Heart right ventricle (tissue), 16 donors: ENCODE results near the gene UBA7. TPM values are rescaled to one million over a fixed set of nuclear protein-coding genes. Genes with fewer than 3 reads are reported as not detected.

ENCODE experiments used
- ATAC-seq, 8 donors: fragments of 200-7000 bp; cut with Tn5 transposase; one replicate each; pipeline ENCODE4 v1.9.1; 2020; ENCODE audit warnings: mild to moderate bottlenecking in 8 of 8, moderate library complexity in 8 of 8, moderate number of reproducible peaks in 1 of 8
- DNase-seq, 2 donors: peaks; one replicate each; pipeline ENCODE4 v3.0.0-alpha.2; 2020
- H3K27ac ChIP-seq, 10 donors: fragments of 200-600 bp; sonication (generic) in 2 of 10; one replicate each; pipeline versions ENCODE4 v1.5.0 to v1.8.0; 2020 to 2022; ENCODE audit warnings: mild to moderate bottlenecking in 3 of 10
- H3K27me3 ChIP-seq, 7 donors: fragments of 200-600 bp; one replicate each; pipeline ENCODE4 v1.8.0; 2021 to 2022; ENCODE audit warnings: mild to moderate bottlenecking in 2 of 7
- H3K36me3 ChIP-seq, 9 donors: fragments of 200-600 bp; sonication (generic) in 1 of 9; one replicate each; pipeline versions ENCODE4 v1.5.0 to v1.8.0; 2020 to 2022; ENCODE audit warnings: mild to moderate bottlenecking in 2 of 9
- H3K4me1 ChIP-seq, 9 donors: fragments of 200-600 bp; sonication (generic) in 1 of 9; one replicate each; pipeline versions ENCODE4 v1.5.0 to v1.8.0; 2020 to 2022; ENCODE audit warnings: mild to moderate bottlenecking in 4 of 9
- H3K4me3 ChIP-seq, 10 donors: fragments of 200-600 bp; sonication (generic) in 2 of 10; one replicate each; pipeline versions ENCODE4 v1.5.0 to v1.8.0; 2020 to 2022; ENCODE audit warnings: mild to moderate bottlenecking in 7 of 10, moderate library complexity in 2 of 10
- H3K9me3 ChIP-seq, 11 donors: fragments of 200-600 bp in 10 of 11; sonication (generic) in 2 of 11; one replicate each; pipeline versions ENCODE4 v1.5.0 to v1.8.0; 2013 to 2022; ENCODE audit warnings: mild to moderate bottlenecking in 2 of 11, control low read depth in 1 of 11, moderate library complexity in 1 of 11
- WGBS, 2 donors: extraction: QIAGEN DNeasy Blood & Tissue Kit; methylation state at CpG; one replicate each; pipeline ENCODE4 v1.1.7; 2013; ENCODE audit warnings: inconsistent platforms in 1 of 2; 5-methylcytosine and 5-hydroxymethylcytosine counted together
- intact Hi-C, 10 donors: fragments of 100-400 bp; cut with DNase I; formaldehyde crosslinking; loops; one replicate each; pipeline versions ENCODE4 v1.11.1 to v1.14.2; 2022
- polyA plus RNA-seq, 2 donors: library from polyadenylated mRNA; stranded (reverse); fragments of 200-250 nt; gene quantifications; one replicate each; pipeline ENCODE4 v1.2.3, GENCODE V29; 2013
- total RNA-seq, 10 donors: library from RNA; stranded (reverse); fragmentation: NEBNext Ultra II Directional in 3 of 10; extraction: Animal tissue kit (Norgen Biotek cat#: 25700) in 3 of 10; gene quantifications; one replicate each; pipeline versions ENCODE4 v1.2.1 to v1.2.4, GENCODE V29; 2021 to 2023
- TF ChIP-seq, protein P1 (sequence below), 9 donors: fragments of 200-600 bp; sonication (generic) in 2 of 9; IDR thresholded peaks; one replicate each; pipeline versions ENCODE4 v1.5.0 to v1.8.0; 2021 to 2022; ENCODE audit warnings: antibody characterized with exemption in 9 of 9, mild to moderate bottlenecking in 5 of 9, moderate library complexity in 1 of 9
- donor health status: Arrhythmogenic right ventricular cardiomyopathy.
- donor health status: ischemic (EF 13 %, LVEDD 7.1; RV severe dilation, severe dysfunction).
- donor health status: healthy with polysubstance abuse.
- donor health status: DM: no; HTN: yes; CAD: no.
- donor health status: DM: no; HTN: no; CAD: no.
- donor health status: ischemic (EF 25% LVEDD 6.9; RV normal size, moderate dysfunction).
- donor health status: ischemic (EF 25% LVEDD 5.7; RV mildly dilated, moderate dysfunction).
- donor health status: healthy.
- donor health status: DM: yes; HTN: yes; CAD: no.
- donor health status: Ischemic cardiomyopathy.
- donor health status: ischemic (EF 35%, LVEDD 5.7; RV mildly dilated, moderate dysfunction).
- donor health status: nonischemic (EF 11% LVEDD 7.7; RV severe dilation, severe dysfunction).
- donor health status: DM: yes; HTN: yes; CAD: no.
- donor health status: PGD.
- donor health status: ischemic (EF 29% LVEDD 5.4; RV normal size, mild dysfunction).
- donor health status: nonischemic (EF 23%, LVEDD 6.1; RV moderate dilation, normal function).

The UBA7 gene
- total and polyA plus RNA-seq, 12 donors = 12.0 to 57.6 (median 22.0) TPM

DNA sequence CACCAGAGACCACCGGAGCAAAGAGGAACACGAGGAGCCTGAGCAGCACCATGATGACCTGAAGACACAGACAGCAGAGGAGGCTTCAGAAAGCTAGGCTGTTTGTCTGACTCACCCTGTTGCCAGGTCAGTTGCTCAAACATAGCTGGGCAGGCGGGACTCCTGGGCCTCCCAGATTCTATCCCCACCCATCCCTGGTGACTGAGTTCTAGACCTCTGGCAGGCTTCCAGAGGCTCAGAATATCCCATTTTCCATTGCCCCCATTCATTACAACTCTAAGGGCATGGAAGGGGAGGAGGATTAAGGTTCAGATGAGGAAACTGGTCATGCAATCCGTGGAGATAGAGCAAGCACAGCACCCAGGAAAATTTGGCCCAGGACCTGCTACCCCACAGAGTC lies 14.0 kb downstream of the UBA7 start, which contains the start of gene CDHR4:
Gene CDHR4, minus strand, starts transcription at position 113 of the 400 bp plus-strand sequence. Its CDS starts 61 bp downstream, at position 52.
- TF ChIP-seq, protein P1, sequence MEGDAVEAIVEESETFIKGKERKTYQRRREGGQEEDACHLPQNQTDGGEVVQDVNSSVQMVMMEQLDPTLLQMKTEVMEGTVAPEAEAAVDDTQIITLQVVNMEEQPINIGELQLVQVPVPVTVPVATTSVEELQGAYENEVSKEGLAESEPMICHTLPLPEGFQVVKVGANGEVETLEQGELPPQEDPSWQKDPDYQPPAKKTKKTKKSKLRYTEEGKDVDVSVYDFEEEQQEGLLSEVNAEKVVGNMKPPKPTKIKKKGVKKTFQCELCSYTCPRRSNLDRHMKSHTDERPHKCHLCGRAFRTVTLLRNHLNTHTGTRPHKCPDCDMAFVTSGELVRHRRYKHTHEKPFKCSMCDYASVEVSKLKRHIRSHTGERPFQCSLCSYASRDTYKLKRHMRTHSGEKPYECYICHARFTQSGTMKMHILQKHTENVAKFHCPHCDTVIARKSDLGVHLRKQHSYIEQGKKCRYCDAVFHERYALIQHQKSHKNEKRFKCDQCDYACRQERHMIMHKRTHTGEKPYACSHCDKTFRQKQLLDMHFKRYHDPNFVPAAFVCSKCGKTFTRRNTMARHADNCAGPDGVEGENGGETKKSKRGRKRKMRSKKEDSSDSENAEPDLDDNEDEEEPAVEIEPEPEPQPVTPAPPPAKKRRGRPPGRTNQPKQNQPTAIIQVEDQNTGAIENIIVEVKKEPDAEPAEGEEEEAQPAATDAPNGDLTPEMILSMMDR (IDR thresholded peaks at IDR 0.05) = no peak
- no peak for DNase-seq
- Histone ChIP-seq H3K27ac (no peak within 1 kb of the TSS), H3K4me1 (peaks cover 11 to 21% (median 14%) of the 10 kb centered on the region in 9 donors), H3K9me3 (no peaks in the 10 kb centered on the region), H3K36me3 (peaks cover 0 to 4% (median 0%) of the 10 kb centered on the region in 9 donors), H3K27me3 (no peaks in the 10 kb centered on the region), H3K4me3 (no peak within 1 kb of the TSS)
- 64 to 68% methylated on average over 4 of the region's 4 CpGs for WGBS, 2 donors
- intact Hi-C loops = loop anchor here in 5 of 10 donors (5.0 kb wide), 2 partner anchors 43 to 108 kb away; no protein-coding TSS in a partner anchor
- peak in 1 of 8 donors; percentile 13 for ATAC-seq

DNA sequence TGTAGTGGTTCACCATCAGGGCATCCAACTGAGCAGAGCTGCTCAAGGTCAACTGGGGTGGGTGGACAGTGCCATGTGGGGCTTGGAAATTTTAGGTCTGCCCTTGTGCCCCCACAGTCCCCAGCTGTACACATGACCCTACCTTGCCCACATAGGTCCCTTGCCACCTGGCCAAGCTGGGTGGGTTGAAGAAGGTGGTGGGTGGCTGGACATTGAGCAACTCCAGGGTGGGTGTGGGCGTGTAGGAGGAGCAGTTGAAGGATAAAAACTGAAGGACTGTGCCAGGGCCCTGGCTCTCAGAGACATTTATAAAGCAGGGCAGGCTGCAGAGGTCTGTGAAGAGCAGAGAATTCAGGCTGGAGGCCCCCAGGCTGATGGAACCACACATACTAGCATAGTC lies 14.6 kb downstream of the UBA7 start:
- H3K9me3 ChIP-seq = no peaks in the 10 kb centered on the region
- intact Hi-C loops = loop anchor here in 1 of 10 donors (5.0 kb wide), 1 partner anchor 108 kb away; no protein-coding TSS in a partner anchor
- no peak overlapping the region for H3K27ac ChIP-seq
- peaks cover 5 to 14% (median 7%) of the 10 kb centered on the region in 9 donors for H3K4me1 ChIP-seq
- H3K4me3 ChIP-seq = no peak overlapping the region
- ATAC-seq = no peak
- TF ChIP-seq, protein P1 (IDR thresholded peaks at IDR 0.05) = no peak
- WGBS, 2 donors = 95 to 96% methylated on average over 1 of the region's 1 CpG
- H3K27me3 ChIP-seq = no peaks in the 10 kb centered on the region
- no peaks in the 10 kb centered on the region for H3K36me3 ChIP-seq
- DNase-seq = no peak

DNA sequence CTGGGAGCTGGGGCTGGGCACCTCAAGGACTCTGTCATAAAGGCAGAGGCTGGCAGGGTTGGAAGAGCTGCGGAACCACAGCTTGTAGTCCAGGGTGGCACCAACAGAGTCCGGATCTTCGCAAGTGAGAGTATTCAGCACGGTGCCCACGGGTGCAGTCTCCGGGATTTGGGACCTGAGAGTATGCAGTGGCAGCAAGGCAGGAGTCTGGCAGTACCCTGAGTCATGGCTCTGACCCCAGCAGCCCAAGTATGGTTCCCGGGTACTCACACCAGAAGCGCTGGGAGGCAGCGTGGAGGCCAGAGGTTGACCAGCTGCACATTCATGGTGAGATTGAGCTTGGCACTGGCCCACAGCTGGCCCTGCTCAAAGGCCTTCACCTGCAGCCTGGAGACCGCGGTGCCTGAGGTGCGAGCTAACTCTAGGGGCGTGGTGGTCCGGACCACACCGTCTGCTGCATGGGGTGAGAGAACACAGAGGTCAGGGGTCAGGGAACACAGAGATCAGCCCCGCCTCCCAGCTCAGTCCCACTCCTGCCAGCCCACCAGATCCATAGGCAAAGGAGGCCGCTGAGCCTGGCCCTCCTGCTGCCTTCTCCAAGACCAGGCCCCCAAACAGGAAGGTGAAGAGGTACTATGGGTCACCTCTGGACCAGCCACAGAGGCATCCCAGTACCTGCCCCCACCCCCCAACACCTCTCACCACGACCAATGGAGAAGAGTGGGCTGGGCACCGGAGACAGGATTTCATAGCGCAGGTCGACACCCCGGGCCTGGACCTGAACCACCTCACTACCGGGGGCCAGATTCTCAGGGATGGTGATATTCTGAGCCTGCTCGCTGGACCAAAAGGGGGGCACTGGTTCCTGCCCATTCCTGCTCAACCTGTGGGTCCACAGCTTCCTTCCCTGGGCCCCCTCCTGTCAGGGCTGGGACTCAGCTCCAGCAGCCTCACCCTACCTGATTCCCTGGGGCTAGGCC lies 18.5 kb downstream of the UBA7 start:
- intact Hi-C loops = loop anchor here in 1 of 10 donors (5.0 kb wide), 1 partner anchor 112 kb away; no protein-coding TSS in a partner anchor
- no peaks in the 10 kb centered on the region for H3K4me1 ChIP-seq
- H3K36me3 ChIP-seq = no peaks in the 10 kb centered on the region
- TF ChIP-seq, protein P1 (IDR thresholded peaks at IDR 0.05) = no peak
- H3K27ac ChIP-seq = no peak overlapping the region
- ATAC-seq (no peak), DNase-seq (no peak)
- H3K9me3 ChIP-seq = no peaks in the 10 kb centered on the region
- no peak overlapping the region for H3K4me3 ChIP-seq
- WGBS, 2 donors = 89 to 90% methylated on average over 23 to 24 of the region's 24 CpGs
- H3K27me3 ChIP-seq = no peaks in the 10 kb centered on the region

DNA sequence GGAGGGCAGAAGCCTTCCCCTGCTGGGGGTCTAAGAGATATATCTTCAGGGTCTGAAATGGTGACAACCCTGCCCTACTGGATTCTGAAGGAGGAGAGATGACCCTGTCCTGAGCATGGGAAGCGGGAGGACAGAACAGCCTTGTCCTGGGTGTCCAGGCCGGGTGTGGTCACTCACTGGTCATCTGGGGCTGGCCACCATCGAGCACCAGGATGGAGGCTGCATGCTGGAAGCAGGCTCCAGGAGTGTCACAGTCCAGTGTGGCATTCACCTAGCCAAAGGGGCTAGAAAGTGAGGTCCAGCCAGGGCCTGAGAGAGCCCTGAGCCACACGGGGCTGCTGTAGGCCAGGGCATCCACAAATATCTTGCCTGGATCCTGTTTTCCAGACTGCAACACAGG lies 19.3 kb downstream of the UBA7 start:
- Histone ChIP-seq H3K27ac (no peak overlapping the region), H3K9me3 (no peaks in the 10 kb centered on the region), H3K4me1 (no peaks in the 10 kb centered on the region), H3K27me3 (no peaks in the 10 kb centered on the region), H3K36me3 (no peaks in the 10 kb centered on the region), H3K4me3 (no peak overlapping the region)
- DNase-seq (no peak), ATAC-seq (no peak)
- TF ChIP-seq, protein P1 (IDR thresholded peaks at IDR 0.05) = no peak
- intact Hi-C loops = no loop called here
- WGBS, 2 donors = 80 to 87% methylated on average over 4 of the region's 4 CpGs
